ENCODE results near the gene GNAT2.

The GNAT2 gene

GRCh38 chr1:109613361-109614147 lies 5.9 kb downstream of the GNAT2 start:
- no peak for DNase-seq

- DNase-seq, result no peak
These were observed 8.0 kb downstream of the GNAT2 start for GRCh38 chr1:109611308-109611990.

GRCh38 chr1:109610609-109611307 lies 8.7 kb downstream of the GNAT2 start:
- no peak for DNase-seq

- DNase-seq, result no peak
These were observed 9.5 kb downstream of the GNAT2 start for GRCh38 chr1:109609881-109610280.

- DNase-seq, result no peak
These were observed 14.0 kb downstream of the GNAT2 start for GRCh38 chr1:109605381-109605780.

- DNase-seq, result no peak
These were observed 16.2 kb downstream of the GNAT2 start for GRCh38 chr1:109603229-109603628.

GRCh38 chr1:109598655-109599054 lies 20.8 kb downstream of the GNAT2 start:
- no peak for DNase-seq

GRCh38 chr1:109598156-109598555 lies 21.3 kb downstream of the GNAT2 start:
- DNase-seq, result no peak

GRCh38 chr1:109595531-109595930 lies 23.9 kb downstream of the GNAT2 start:
- no peak for DNase-seq

GRCh38 chr1:109592916-109593315 lies 26.5 kb downstream of the GNAT2 start:
- no peak for DNase-seq

GRCh38 chr1:109589679-109590078 lies 29.7 kb downstream of the GNAT2 start:
- DNase-seq, result no peak

- no peak for DNase-seq
These were observed 30.2 kb downstream of the GNAT2 start for GRCh38 chr1:109589177-109589576.

- DNase-seq, result no peak
These were observed 33.4 kb downstream of the GNAT2 start for GRCh38 chr1:109586055-109586454.

- no peak for DNase-seq
These were observed 34.6 kb downstream of the GNAT2 start for GRCh38 chr1:109584766-109585165.

- DNase-seq, result no peak
These were observed 37.4 kb downstream of the GNAT2 start for GRCh38 chr1:109582021-109582420.

GRCh38 chr1:109579491-109579890 lies 39.9 kb downstream of the GNAT2 start:
- DNase-seq, result peak in 1 of 51 donors; percentile 5

- no peak for DNase-seq
These were observed 40.4 kb downstream of the GNAT2 start for GRCh38 chr1:109578947-109579443.

GRCh38 chr1:109573785-109574184 lies 45.6 kb downstream of the GNAT2 start:
- no peak for DNase-seq

GRCh38 chr1:109570414-109570813 lies 49.0 kb downstream of the GNAT2 start:
- no peak for DNase-seq

- no peak for DNase-seq
These were observed 50.1 kb downstream of the GNAT2 start for GRCh38 chr1:109569323-109569722.

GRCh38 chr1:109567877-109568672 lies 51.3 kb downstream of the GNAT2 start:
- no peak for DNase-seq
